Neural cell (in vitro differentiated cells): Measurements from ENCODE around the gene TOR2A.

Experiments used
- CTCF ChIP-seq: fragments of 450-650 bp; IDR thresholded peaks from 2 replicates; pipeline ENCODE4 v1.5.1; 2014; ENCODE audit warnings: antibody characterized with exemption, mild to moderate bottlenecking, moderate library complexity; ENCODE audit not compliant: poor library complexity, severe bottlenecking
- EP300 ChIP-seq: fragments of 450-650 bp; conservative IDR thresholded peaks from 2 replicates; pipeline ENCODE4 v1.6.1; 2014; ENCODE audit warnings: antibody characterized with exemption, mild to moderate bottlenecking, moderate library complexity; ENCODE audit not compliant: poor library complexity, severe bottlenecking
- EZH2 ChIP-seq: fragments of 200-600, 300-800 bp; shearing (Covaris generic), sonication (generic); IDR thresholded peaks from 2 replicates; pipeline ENCODE4 v1.6.1; 2014; ENCODE audit warnings: antibody characterized with exemption, low read length, borderline replicate concordance, mild to moderate bottlenecking; ENCODE audit not compliant: insufficient read depth, poor library complexity, severe bottlenecking
- POLR2AphosphoS5 ChIP-seq: IDR thresholded peaks from 2 replicates; pipeline ENCODE4 v1.6.1; 2012
- REST ChIP-seq: IDR thresholded peaks from 2 replicates; pipeline ENCODE4 v1.6.1; 2012; ENCODE audit warnings: borderline replicate concordance
- TAF1 ChIP-seq: IDR thresholded peaks from 2 replicates; pipeline ENCODE4 v1.6.1; 2012; ENCODE audit warnings: low read depth

GRCh38 chr9:127729522-127730256, 5.4 kb downstream of the TOR2A start:
- TF ChIP-seq CTCF (no peak), EZH2 (no peak), EP300 (no peak), REST (no peak), POLR2AphosphoS5 (no peak), TAF1 (no peak)
